Activated naive CD4-positive, alpha-beta T cell treated with anti-CD3 and anti-CD28 coated beads, Interleukin-2, amount 10 ng/mL, durations not matched to agents 7 days and 5 days (primary cell): ENCODE results near the gene LSM7.
"Not testable (repeated sequence)": the region's sequence is repeated elsewhere in the genome, so short reads cannot be mapped to it uniquely, and the experiment has no call there.

Source experiments
- CTCF ChIA-PET: fragments of 350-600 bp; sonication (Branson Sonifier 250); formaldehyde crosslinking; loops from one replicate; lab custom pipeline; 2021; ENCODE audit warnings: antibody characterized with exemption; lab: Charles Lee
- DNase-seq: peaks from one replicate; pipeline ENCODE4 v3.0.0-alpha.2; 2020
- H3K27ac Mint-ChIP-seq: one replicate; pipeline ENCODE4 v1.8.0; 2021; ENCODE audit warnings: mild to moderate bottlenecking, moderate library complexity, mixed read lengths
- H3K27me3 Mint-ChIP-seq: one replicate; pipeline ENCODE4 v1.8.0; 2021; ENCODE audit warnings: mild to moderate bottlenecking, mixed read lengths
- H3K36me3 Mint-ChIP-seq: one replicate; pipeline ENCODE4 v1.8.0; 2021; ENCODE audit warnings: mixed read lengths
- H3K4me1 Mint-ChIP-seq: one replicate; pipeline ENCODE4 v1.8.0; 2021; ENCODE audit warnings: mixed read lengths
- H3K4me3 Mint-ChIP-seq: one replicate; pipeline ENCODE4 v1.8.0; 2021; ENCODE audit warnings: mild to moderate bottlenecking, moderate library complexity, mixed read lengths
- H3K9me3 Mint-ChIP-seq: one replicate; pipeline ENCODE4 v1.8.0; 2021; ENCODE audit warnings: mixed read lengths

LSM7 gene

DNA sequence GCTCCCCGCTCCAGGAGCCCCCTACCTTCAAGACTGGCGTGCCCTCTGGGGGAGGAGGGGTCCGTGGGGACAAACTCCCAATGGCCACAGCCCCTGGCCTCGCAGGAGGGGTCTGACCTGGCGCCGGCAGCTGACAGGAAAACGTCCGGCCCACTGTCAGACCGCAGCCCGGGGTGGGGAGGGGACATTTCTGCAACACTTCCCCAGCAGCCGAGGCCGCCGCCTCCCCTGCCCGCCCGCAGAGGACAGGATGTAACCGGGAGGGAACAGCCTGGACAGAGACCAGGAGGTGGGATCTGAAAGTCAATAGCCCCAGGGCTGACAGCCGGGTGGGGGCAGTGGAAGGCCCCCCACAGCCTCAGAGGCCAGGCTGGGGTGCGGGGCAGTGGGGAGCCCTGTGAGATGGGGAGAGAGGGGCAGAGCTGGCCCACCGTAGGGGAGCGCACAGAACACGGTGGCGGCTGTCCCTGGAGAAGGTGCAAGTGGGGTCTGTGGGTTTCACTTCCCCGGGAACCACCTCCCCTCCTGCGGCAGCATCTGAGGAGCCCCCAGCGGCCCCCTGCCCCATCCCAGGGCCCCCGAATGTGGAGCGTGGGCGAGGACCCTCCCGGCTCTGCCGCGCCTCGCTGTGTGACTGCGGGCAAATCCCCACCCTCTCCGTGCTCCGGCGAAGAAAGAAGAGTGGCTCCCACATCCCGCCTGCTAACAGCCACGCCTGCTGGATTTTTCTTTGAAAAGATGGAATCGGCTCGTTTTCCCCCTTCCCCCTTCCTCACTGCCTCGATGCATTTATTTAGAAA, 46.1 kb downstream of the LSM7 start, which contains the start of gene PEAK3:
TSS of gene PEAK3 (minus strand) at position 114 of the 800 bp plus-strand sequence. CDS start 1,244 bp downstream, outside the sequence.
- Mint-ChIP-seq H3K27me3 (peaks cover 33% of the 10 kb centered on the region), H3K4me3 (peak within 1 kb of the TSS; percentile 46), H3K9me3 (no peaks in the 10 kb centered on the region), H3K36me3 (peaks cover 1% of the 10 kb centered on the region), H3K27ac (peak within 1 kb of the TSS; percentile 49), H3K4me1 (peaks cover 17% of the 10 kb centered on the region)
- peak; percentile 70 for DNase-seq
- CTCF ChIA-PET = no interaction called here

DNA sequence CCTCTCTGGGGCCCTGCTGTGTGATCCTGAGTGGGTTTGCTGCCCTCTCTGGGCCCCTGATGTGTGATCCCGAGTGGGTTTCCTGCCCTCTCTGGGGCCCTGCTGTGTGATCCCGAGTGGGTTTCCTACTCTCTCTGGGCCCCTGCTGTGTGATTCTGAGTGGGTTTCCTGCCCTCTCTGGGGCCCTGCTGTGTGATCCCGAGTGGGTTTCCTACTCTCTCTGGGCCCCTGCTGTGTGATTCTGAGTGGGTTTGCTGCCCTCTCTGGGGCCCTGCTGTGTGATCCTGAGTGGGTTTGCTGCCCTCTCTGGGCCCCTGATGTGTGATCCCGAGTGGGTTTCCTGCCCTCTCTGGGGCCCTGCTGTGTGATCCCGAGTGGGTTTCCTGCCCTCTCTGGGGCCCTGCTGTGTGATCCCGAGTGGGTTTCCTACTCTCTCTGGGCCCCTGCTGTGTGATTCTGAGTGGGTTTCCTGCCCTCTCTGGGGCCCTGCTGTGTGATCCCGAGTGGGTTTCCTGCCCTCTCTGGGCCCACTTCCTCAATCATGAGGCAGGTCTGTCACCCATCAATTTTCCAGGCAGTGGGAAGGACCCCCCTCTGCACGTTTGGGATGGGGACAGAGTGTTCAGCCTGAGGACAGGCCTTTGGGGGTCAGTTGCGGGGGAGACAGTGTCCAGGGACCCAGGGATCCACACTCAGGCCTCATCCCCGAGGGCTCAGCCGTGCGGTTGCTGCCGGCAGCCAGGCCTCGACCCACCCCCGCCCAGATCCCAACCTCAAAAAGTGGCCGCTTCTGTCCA, 46.9 kb downstream of the LSM7 start:
- DNase-seq, CTCF ChIA-PET, H3K9me3 Mint-ChIP-seq, H3K36me3 Mint-ChIP-seq: not testable (repeated sequence)
- Mint-ChIP-seq H3K4me1 (peaks cover 18% of the 10 kb centered on the region), H3K4me3 (peak overlapping the region; percentile 46), H3K27ac (peak overlapping the region; percentile 49), H3K27me3 (peaks cover 29% of the 10 kb centered on the region)

DNA sequence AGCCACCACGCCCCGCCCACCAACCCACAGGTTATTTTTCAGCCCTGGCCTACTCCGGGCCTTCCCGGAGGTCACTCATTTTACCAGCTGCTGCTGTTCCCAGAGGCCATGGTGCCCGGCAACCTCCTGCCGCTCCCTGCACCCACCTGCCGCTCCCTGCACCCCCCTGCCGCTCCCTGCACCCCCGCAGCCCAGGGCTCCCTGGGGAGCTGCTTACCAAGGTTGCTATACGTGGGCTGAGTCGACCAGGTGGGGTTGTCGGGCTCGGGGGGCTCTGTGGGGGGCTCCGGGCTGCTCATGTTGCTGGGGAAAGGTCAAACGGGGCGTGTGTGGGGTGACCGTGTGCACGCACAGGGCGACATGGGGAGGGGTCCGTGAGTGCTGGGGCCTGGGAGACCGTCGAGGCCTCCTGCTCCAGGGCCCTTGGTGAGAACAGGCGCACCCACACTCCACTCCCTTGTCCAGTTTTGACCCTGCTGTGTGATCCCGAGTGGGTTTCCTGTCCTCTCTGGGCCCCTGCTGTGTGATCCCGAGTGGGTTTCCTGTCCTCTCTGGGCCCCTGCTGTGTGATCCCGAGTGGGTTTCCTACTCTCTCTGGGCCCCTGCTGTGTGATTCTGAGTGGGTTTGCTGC, 47.6 kb downstream of the LSM7 start:
- peaks cover 18% of the 10 kb centered on the region for H3K4me1 Mint-ChIP-seq
- peaks cover 25% of the 10 kb centered on the region for H3K27me3 Mint-ChIP-seq
- no peak overlapping the region for H3K4me3 Mint-ChIP-seq
- H3K27ac Mint-ChIP-seq = no peak overlapping the region
- H3K36me3 Mint-ChIP-seq = peaks cover 2% of the 10 kb centered on the region
- H3K9me3 Mint-ChIP-seq = no peaks in the 10 kb centered on the region
- DNase-seq = no peak
- CTCF ChIA-PET = no interaction called here

- CTCF ChIA-PET = no interaction called here
- Mint-ChIP-seq H3K27ac (no peak overlapping the region), H3K4me3 (no peak overlapping the region), H3K9me3 (no peaks in the 10 kb centered on the region), H3K4me1 (peaks cover 32% of the 10 kb centered on the region), H3K27me3 (peaks cover 20% of the 10 kb centered on the region), H3K36me3 (peaks cover 14% of the 10 kb centered on the region)
- no peak for DNase-seq
These were observed 49.8 kb downstream of the LSM7 start for GRCh38 chr19:2278459-2279158.

- CTCF ChIA-PET = interaction anchor here (0.7 kb wide), 1 partner anchor 41 kb away, joined by 3 read pairs; no protein-coding TSS in a partner anchor
- Mint-ChIP-seq H3K4me3 (no peak overlapping the region), H3K4me1 (peaks cover 36% of the 10 kb centered on the region), H3K36me3 (peaks cover 17% of the 10 kb centered on the region), H3K9me3 (no peaks in the 10 kb centered on the region), H3K27me3 (peaks cover 7% of the 10 kb centered on the region), H3K27ac (peak overlapping the region; percentile 52)
- DNase-seq = no peak
These were observed 51.2 kb downstream of the LSM7 start for GRCh38 chr19:2277138-2277537.

DNA sequence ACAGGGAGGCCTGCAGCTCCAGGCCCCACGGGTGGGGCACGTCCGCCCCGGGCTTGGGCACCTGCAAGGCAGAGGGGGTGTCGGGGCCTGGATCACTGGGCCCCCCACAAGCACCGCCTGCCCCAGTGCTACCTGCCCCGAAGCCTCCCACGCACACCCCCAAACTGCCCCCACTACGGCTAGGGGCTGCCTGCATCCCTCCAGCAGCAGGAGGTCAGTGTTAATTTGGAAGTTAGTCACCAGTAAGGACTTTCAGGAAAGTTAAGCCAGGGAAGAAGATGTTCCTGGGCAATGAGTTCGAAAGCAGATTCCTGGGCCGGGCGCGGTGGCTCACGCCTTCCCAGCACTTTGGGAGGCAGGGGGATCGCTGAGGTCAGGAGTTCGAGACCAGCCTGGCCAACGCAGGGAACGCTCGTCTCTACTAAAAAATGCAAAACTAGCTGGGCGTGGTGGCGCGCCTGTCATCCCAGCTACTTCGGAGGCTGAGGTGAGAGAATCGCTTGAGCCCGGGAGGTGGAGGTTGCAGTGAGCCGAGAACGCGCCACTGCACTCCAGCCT, 51.9 kb downstream of the LSM7 start:
- peaks cover 21% of the 10 kb centered on the region for H3K36me3 Mint-ChIP-seq
- CTCF ChIA-PET = interaction anchor here (0.7 kb wide), 1 partner anchor 41 kb away, joined by 3 read pairs; no protein-coding TSS in a partner anchor

DNA sequence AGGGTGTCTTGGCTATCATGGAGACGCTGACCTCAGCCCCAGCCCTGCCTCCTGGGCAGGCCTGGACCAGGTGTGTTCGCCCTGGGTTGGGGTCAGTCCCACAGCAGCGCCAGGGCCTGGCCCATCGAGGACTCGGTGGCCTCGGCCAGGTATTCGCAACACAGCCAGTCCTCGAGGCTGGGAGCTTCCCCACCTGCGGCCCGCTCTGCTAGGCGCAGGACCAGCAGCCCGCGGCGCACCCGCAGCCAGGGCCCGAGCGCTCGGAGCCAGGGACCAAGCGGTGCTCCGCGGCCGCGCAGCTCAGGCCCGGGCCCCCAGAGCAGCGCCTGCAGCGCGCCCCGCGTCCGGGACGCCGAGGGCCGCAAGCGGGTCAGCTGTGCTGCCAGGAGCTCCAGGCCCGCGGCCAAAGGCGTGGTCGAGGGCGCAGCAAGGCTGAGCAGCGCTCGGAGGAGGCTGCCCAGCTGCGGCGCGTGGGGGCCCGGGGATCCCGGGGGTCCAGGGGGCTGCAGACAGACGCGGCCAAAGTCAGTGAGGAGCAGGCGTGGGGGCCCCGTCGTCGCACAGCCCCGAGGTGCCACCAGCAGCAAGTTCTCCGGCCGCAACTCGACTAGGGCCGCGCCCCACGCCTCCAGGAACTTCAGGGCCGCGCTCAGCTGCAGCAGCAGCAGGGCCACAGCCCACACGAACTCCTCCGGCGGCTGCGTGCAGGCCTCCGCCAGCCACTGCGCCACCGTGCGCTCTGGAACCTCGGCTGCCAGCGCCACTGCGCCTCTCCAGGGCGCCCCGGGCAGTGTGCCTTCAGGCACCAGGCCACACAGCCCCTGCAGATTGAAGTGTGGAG, 52.6 kb downstream of the LSM7 start:
- CTCF ChIA-PET = interaction anchor here (0.7 to 2.1 kb wide), 5 partner anchors 12 to 326 kb away, joined by 3 to 6 read pairs (median 3); no protein-coding TSS in a partner anchor
- no peaks in the 10 kb centered on the region for H3K27me3 Mint-ChIP-seq
- no peaks in the 10 kb centered on the region for H3K9me3 Mint-ChIP-seq
- no peak overlapping the region for H3K4me3 Mint-ChIP-seq
- H3K36me3 Mint-ChIP-seq = peaks cover 24% of the 10 kb centered on the region
- peaks cover 36% of the 10 kb centered on the region for H3K4me1 Mint-ChIP-seq
- H3K27ac Mint-ChIP-seq = no peak overlapping the region
- no peak for DNase-seq

More for the DNA sequence above, 51.9 kb downstream of the LSM7 start:
- Mint-ChIP-seq H3K27ac (no peak overlapping the region), H3K9me3 (no peaks in the 10 kb centered on the region), H3K4me1 (peaks cover 34% of the 10 kb centered on the region), H3K27me3 (peaks cover under 1% of the 10 kb centered on the region), H3K4me3 (no peak overlapping the region)
- no peak for DNase-seq

DNA sequence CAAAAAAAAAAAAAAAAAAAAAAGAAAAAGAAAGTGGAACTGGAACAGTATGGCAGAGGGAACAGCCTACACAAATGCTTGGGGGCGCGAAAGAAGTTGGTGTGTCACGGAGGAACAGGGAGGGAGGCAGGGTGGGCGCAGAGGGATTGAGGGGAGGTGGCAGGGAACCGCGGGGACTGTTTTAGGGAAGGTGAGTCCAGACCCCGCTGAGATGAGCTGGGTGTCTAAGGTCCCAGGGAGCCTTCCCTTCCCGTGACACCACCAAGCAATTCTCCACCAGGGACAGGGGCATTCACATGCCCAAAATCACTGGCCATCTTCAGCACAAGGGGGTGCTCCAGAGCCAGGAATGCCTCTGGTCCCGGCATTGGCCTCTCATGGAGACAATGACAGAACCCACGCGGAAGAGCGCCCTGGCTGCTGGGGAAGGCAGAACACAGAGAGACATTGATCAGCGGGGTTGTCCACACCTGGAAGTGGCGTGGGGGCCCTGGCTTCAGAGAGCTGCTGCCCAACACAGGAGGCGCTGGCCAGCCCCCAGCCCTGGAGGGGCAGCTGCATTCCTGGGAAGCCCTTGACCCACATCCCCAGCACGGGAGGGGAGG, 53.4 kb downstream of the LSM7 start:
- H3K27me3 Mint-ChIP-seq = no peaks in the 10 kb centered on the region
- no peaks in the 10 kb centered on the region for H3K9me3 Mint-ChIP-seq
- CTCF ChIA-PET = interaction anchor here (0.7 to 3.1 kb wide), 10 partner anchors 8 to 326 kb away, joined by 3 to 16 read pairs (median 3); partner anchors contain the start of gene AMH
- H3K4me1 Mint-ChIP-seq = peaks cover 36% of the 10 kb centered on the region
- H3K4me3 Mint-ChIP-seq = no peak overlapping the region
- peak; percentile 80 for DNase-seq
- H3K36me3 Mint-ChIP-seq = peaks cover 24% of the 10 kb centered on the region
- peak overlapping the region; percentile 75 for H3K27ac Mint-ChIP-seq

GRCh38 chr19:2274185-2274711, 54.1 kb downstream of the LSM7 start:
- CTCF ChIA-PET = interaction anchor here (0.7 to 3.1 kb wide), 11 partner anchors 9 to 327 kb away, joined by 3 to 16 read pairs (median 4); partner anchors contain the start of genes AMH and PLEKHJ1
- Mint-ChIP-seq H3K9me3 (no peaks in the 10 kb centered on the region), H3K27me3 (peaks cover 3% of the 10 kb centered on the region), H3K4me1 (peaks cover 36% of the 10 kb centered on the region), H3K4me3 (peak overlapping the region; percentile 65), H3K36me3 (peaks cover 25% of the 10 kb centered on the region), H3K27ac (peak overlapping the region; percentile 86)
- no peak for DNase-seq

GRCh38 chr19:2273356-2274184, 54.8 kb downstream of the LSM7 start:
- Mint-ChIP-seq H3K27ac (peak overlapping the region; percentile 86), H3K36me3 (peaks cover 25% of the 10 kb centered on the region), H3K27me3 (peaks cover 3% of the 10 kb centered on the region), H3K4me1 (peaks cover 40% of the 10 kb centered on the region), H3K9me3 (no peaks in the 10 kb centered on the region), H3K4me3 (peak overlapping the region; percentile 65)
- peak; percentile 86 for DNase-seq
- CTCF ChIA-PET = interaction anchor here (0.7 to 3.1 kb wide), 8 partner anchors 12 to 118 kb away, joined by 3 to 16 read pairs (median 6); partner anchors contain the start of genes AMH and PLEKHJ1
